ENCODE results near the gene ANXA9.

- TF ChIP-seq CTCF (IDR thresholded peaks at IDR 0.05; ENCODE audit: insufficient read depth, low read depth, low read length) (no peak), EZH2 (IDR thresholded peaks at IDR 0.05; ENCODE audit: insufficient read depth, low read length) (no peak)
Measured at GRCh38 chr1:150944856-150945255, 37.2 kb upstream of the ANXA9 start.

Measured in astrocyte (in vitro differentiated cells and primary cell).